GM21381 (cell line): Measurements from ENCODE around the gene FRMD4A.
"Not testable (repeated sequence)": the region's sequence is repeated elsewhere in the genome, so short reads cannot be mapped to it uniquely, and the experiment has no call there.

Source experiments
- ATAC-seq: cut with Tn5 transposase; IDR thresholded peaks from one replicate; pipeline ENCODE4 v1.9.1; 2021; ENCODE audit warnings: mild to moderate bottlenecking, moderate library complexity; ENCODE audit not compliant: unreplicated experiment

The FRMD4A gene

GRCh38 chr10:14116837-14117236 lies 213.9 kb downstream of the FRMD4A start:
- ATAC-seq, result no peak

DNA sequence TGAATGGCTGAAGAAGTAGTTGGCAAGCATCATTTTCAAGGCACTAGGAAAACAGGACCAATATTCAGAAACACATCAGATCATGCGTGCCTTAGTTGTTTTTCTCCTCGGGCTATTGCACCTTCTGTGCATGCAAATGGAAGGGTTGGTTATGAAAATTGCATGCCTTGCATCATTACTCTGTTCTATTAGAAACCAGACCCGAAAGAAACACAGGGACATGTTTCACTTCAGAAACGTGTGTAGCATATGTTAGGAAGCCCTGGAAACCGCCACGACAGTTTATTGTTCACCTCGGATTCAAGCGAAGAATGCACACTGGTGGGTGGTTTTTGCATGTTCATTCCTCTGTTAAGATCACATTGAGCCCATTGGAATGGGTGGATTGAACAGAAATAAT lies 214.7 kb downstream of the FRMD4A start:
- no peak for ATAC-seq

GRCh38 chr10:14114791-14115190 lies 215.9 kb downstream of the FRMD4A start:
- no peak for ATAC-seq

DNA sequence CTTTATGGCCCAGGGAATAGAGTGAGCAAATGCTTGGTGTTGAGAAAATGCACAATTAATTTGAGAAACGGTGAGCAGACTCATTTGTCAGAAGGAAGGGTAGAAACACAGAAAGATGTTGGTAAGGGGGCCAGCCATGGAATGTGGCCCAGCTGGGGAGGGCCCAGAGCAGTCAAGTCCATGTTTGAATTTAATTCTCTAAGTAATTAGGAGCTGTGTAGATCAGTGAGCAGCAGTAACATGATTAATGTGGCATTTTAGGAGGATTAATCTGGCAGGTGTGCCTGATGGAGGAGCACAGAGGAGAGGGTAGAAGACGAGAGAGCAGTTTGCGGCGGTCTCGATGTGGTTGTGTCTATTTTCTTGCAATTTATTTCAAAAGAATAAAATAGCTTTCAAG lies 218.7 kb downstream of the FRMD4A start:
- no peak for ATAC-seq

DNA sequence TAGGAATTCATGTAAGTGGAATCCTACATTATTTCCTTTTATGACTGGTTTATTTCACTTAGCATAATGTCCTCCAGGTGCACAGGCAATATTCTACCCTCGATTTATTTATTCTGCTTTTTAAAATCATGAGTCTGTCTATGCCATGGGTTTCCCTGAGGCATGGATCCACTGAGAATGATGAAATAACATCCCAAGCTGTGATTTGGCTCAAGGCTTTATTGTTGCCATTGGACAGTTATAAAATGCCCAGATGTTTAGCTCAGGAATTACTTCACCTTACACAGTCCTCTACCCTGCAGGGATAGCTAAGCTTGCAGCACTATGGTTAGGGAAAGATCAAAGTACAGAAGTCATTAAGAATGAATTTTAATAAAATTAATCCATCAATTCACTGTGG lies 219.5 kb downstream of the FRMD4A start:
- no peak for ATAC-seq

DNA sequence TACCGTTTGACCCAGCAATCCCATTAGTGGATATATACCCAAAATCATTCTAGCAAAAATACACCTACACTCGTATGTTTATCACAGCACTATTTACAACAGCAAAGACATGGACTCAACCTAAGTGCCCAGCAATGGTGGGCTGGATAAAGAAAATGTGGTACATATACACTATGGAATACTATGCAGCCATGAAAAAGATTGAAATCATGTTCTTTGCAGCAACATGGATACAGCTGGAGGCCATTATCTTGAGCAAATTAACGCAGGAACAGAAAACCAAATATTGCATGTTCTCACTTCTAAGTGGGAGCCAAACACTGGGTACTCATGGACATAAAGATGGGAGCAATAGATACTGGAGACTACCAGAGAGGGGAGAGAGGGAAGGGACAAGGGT lies 223.9 kb downstream of the FRMD4A start:
- no peak for ATAC-seq

DNA sequence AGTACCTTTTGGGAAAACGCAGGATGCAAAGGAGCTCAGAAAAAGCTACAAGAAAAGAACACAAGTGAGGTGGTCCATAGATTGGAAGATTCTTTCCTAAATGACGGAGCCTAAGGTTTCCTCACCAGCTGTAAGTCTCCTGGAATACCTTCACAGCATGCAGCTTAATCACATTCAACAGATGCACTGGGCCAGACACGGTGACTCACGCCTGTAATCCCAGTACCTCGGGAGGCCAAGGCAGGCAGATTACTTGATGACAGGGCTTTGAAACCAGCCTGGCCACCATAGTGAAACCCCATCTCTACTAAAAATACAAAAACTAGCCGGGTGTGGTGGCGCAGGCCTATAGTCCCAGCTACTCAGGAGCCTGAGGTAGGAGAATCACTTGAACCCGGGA lies 228.7 kb downstream of the FRMD4A start:
- no peak for ATAC-seq

- ATAC-seq, result no peak
Measured at GRCh38 chr10:14099885-14100284, 230.8 kb downstream of the FRMD4A start.

- ATAC-seq, result no peak
Measured at GRCh38 chr10:14093730-14094484, 236.8 kb downstream of the FRMD4A start.

DNA sequence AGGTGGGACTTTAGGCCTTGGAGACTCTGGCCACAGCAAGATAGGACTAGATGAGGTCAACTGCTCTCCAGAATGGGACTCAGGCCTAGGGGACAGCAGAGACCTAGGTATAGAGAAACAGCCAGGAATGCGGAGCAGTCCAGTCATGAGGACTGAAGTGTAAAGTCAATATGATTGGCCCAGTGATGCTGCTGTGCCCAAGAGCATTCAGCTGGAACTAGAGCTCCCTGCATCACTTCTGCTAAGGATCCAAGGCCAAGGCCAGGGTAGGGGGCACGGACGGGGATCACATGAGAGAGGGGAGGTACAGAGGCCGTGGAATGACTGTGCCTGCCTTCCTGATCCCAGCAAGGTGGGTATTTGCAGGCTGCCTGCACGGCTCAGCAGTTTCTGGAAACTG lies 237.9 kb downstream of the FRMD4A start:
- no peak for ATAC-seq

- no peak for ATAC-seq
Measured at GRCh38 chr10:14089556-14090292, 241.0 kb downstream of the FRMD4A start.

DNA sequence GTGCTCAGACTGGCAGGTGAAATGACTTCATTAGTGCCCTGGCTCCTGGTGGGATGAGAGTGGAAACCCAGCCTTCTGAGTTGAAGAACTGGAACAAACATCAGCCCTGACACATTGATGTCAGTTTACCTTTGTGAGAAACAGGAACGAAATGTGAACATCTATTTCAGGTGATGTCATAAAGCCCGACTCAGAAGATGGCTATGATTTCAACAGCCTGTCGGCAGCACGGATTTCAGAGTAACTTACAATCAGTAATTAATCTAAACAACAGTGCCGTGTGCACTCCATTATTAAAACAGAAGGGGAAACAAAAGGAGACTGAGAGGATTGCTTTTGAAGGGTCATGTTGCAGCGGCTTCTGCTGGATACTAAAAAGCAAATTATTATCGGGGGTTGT lies 243.2 kb downstream of the FRMD4A start:
- no peak for ATAC-seq

GRCh38 chr10:14086596-14086995 lies 244.1 kb downstream of the FRMD4A start:
- ATAC-seq, result no peak

DNA sequence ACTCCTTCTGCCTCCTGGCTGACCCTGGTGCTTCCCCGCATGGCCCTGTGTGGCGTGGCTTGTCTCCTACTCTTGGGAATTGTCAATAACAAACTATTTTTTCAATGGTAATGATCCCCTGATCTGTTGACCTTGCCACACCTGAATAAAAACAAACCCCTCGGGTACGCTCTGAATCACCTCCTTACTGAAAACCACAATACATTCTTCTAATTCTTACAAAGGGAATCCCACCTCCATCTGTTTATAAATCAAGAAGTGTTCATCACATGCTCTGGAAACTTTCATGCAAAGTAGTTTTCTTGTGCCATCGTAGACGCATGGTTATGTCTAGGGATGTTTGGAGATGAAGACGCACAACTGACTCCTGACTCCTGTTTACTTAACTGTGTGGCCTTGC lies 245.8 kb downstream of the FRMD4A start:
- no peak for ATAC-seq

- ATAC-seq, result no peak
Measured at GRCh38 chr10:14080795-14081194, 249.9 kb downstream of the FRMD4A start.

DNA sequence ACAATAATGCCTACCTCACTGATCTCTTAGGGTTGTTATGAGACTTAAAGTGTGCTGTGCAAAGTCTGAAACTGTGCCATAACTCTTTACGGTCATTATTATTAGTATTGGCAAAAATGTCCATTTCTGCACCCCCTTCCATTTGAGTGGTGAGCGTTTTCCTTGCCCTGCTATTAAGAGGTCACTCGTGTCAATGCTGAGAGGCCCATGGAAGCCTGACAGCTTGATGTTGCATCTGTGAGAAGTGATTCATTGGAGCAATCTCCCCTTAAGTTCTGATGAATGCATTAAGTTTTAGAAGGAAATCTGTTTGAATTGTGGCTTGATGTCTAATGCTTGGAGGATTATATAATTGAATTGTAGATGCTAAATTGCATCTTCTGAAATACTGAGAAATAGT lies 253.3 kb downstream of the FRMD4A start:
- ATAC-seq, result no peak

DNA sequence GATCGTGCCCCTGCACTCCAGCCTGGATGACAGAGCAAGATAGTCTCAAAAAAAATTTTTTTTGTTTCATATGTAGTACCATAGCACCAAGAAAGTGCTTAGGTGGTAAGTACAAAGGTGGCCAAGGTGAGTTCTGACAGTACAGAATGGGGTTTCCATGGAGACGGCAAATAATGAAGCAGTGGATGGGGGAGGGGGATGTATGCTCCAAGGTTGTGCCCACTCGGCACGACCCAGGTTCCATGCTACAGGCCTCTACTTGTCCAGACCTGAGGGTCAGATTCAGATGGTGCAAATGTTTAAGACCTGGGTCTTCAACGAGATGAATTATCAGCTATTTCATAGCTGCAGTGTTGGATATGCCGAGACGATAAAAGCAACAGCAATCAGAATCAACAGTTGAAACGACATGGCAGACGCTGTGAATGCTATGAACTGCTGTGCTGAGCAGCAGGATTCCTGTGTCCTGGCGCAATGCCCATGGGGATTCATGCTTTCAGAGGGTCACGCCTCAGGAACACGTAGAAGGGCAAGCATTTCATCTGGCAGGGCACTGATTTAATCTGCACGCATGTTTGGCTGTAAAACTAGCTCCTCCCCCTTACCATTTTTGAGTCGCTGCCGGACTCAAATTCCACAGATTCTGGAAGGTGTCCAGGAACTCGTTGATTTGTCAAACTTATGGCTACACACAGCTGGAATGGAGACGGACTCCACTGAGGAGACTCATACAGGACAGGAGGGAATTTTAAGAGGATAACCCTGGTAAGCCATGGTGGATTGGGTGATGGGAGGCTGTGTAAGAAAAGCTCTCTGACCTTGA lies 256.5 kb downstream of the FRMD4A start:
- no peak for ATAC-seq

DNA sequence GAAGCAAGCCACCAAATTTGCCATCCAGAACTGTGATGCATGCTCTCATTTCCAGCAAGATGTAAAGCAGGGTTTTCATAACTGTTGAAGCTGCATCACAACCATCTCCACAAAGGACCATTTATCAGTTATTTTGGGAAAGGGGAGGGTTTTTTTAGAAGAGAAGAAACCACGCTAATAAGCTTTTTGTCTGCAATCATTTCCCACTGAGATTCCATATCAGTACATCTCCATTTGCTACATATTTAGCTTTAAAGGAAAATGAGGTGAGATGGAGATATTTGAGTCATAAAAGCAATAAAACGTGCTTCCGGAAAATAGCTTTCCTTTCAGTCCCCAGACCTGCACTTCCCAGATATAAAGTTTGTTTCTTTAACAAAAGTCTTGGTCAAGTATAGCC lies 258.2 kb downstream of the FRMD4A start:
- ATAC-seq, result no peak

GRCh38 chr10:14071956-14072355 lies 258.8 kb downstream of the FRMD4A start:
- no peak for ATAC-seq

- ATAC-seq, result no peak
Measured at GRCh38 chr10:14068601-14069250, 262.0 kb downstream of the FRMD4A start.

DNA sequence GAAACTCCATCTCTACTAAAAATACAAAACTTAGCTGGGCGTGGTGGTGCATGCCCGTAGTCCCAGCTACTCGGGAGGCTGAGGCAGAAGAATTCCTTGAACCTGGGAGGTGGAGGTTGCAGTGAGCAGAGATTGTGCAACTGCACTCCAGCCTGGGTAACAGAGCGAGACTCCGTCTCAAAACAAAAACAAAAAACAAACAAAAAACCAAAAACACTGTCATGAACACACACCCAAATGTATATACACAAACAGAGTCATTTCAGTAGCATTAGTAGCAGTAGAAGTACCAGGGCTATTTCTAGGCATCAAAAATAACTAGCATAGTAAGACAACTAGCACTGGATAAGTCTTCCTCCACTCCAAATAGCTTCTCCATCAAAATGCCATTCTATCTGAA lies 263.1 kb downstream of the FRMD4A start:
- ATAC-seq, result not testable (repeated sequence)
